LNCaP clone FGC (cell line): Measurements from ENCODE around the gene TAF1B.

Experiments used
- DNase-seq: peaks from one replicate; pipeline ENCODE4 v3.0.0-alpha.2; 2011; ENCODE audit warnings: low read depth
- H3K4me3 ChIP-seq: 2 replicates; pipeline ENCODE4 v1.5.1; 2011; ENCODE audit warnings: mild to moderate bottlenecking, low read depth, low read length, control low read depth
- TF ChIP-seq, protein P1 (sequence below): IDR thresholded peaks from 2 replicates; pipeline ENCODE4 v1.5.1; 2012; ENCODE audit warnings: mild to moderate bottlenecking; ENCODE audit not compliant: control insufficient read depth, insufficient read depth; ENCODE audit errors: extremely low read depth

Gene TAF1B

DNA sequence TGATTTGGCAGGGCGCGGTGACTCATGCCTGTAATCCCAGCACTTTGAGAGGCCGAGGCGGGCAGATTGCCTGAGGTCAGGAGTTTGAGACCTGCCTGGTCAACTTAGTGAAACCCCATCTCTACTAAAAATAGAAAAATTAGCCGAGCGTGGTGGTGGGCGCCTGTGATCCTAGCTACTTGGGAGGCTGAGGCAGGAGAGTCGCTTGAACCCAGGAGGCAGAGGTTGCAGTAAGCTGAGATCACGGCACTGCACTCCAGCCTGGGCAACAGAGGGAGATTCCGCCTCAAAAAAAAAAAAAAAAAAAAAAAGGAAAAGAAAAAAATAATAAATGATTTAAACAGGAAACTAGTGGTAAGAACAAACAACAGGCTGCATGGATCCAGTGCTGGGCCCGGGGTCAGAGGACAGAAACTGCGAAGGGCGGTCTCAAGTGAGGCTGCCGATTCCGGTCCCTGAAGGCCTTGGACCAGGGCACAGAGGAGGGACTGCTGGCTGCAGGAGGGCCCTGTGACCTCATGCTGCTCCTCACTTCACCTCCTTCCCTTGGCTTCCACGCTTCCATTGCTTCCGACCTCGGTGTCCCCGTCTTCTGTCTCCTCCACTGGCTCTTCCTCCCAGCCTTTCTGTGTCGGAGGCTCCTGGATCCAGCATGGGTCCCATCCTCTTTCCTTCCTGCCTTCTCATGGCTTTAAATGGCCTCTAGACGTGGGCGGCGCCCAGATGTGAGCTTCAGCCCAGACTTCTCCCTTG lies 106.1 kb downstream of the TAF1B start:
- no peak for DNase-seq
- TF ChIP-seq, protein P1, sequence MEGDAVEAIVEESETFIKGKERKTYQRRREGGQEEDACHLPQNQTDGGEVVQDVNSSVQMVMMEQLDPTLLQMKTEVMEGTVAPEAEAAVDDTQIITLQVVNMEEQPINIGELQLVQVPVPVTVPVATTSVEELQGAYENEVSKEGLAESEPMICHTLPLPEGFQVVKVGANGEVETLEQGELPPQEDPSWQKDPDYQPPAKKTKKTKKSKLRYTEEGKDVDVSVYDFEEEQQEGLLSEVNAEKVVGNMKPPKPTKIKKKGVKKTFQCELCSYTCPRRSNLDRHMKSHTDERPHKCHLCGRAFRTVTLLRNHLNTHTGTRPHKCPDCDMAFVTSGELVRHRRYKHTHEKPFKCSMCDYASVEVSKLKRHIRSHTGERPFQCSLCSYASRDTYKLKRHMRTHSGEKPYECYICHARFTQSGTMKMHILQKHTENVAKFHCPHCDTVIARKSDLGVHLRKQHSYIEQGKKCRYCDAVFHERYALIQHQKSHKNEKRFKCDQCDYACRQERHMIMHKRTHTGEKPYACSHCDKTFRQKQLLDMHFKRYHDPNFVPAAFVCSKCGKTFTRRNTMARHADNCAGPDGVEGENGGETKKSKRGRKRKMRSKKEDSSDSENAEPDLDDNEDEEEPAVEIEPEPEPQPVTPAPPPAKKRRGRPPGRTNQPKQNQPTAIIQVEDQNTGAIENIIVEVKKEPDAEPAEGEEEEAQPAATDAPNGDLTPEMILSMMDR = no peak
- no peak overlapping the region for H3K4me3 ChIP-seq

DNA sequence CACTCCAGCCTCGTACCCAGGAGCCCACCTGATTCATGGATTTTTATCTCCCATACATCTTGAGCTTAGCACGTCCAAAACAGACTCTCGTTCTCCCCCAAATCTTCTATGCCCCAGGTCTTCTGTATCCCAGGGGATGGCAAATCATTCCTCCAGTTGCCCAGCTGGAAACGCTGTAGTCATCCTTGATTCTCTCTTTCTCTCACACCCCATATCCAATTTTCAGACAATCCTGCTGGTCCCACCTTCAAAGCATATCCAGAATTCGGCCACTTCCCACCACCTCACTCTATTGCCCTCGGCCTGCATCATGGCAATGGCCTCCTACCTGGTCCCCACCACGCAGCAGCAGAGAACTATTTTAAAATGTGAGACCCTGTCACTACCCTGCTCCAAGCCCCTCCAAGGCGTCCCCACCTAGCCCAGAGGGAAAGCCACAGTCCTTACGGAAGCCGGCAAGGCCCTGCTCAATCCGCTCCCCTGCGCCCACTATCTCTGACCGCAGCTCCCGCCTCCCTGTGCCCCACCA lies 106.8 kb downstream of the TAF1B start:
- TF ChIP-seq, protein P1 = no peak
- no peak for DNase-seq
- no peak overlapping the region for H3K4me3 ChIP-seq

DNA sequence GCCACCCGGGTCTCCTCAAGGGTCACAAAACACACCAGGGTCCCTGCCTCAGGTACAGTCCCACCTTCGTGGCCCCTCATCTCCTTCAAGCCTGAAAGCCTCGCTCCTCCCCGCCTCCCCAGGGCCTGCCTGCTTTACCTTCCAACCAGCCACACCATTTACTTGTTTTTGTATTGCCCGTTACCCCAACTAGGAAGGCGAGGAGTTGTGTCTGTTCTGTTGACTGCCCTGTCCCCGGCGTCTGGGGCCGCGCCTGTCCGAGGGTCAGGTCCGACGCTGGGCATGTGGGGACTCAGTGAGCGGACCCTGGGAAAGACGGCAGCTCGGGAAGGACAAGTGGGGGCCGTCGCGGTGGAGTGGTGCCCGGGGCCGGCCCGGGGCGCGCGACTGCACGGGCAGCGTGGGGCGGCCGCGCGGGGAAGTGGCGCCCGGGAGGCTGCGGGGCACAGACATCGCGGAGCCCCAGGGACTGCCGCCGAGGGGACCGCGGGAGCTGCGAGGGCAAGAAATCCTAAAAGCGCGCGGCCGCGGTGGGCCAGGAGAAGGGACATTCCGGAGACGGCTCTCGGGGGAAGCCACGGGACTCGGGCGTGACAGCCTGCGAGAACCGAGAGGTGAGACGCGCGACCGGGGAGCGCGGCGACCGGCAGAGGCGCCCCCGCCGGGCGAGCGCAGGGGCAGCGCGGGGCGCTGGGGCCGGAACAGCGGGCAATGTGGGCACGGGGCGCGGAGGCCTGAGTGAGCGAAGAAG lies 107.4 kb downstream of the TAF1B start:
- TF ChIP-seq, protein P1 = peak; percentile 18; the same call in 1 of the 2 replicates
- no peak for DNase-seq
- peak overlapping the region; percentile 48 for H3K4me3 ChIP-seq

DNA sequence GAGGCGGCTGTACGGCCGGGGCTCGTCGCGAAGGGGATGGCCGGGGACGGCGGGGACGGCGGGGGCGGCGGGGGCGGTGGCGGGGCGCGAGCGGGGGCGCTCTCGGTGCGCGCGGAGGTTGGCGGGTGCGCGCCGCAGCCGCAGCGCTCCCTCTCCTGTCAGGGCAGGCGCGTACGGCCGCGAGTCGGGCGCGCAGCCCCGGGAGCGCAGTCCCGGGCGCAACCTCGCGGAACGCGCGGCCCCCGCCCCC lies 107.9 kb downstream of the TAF1B start:
- H3K4me3 ChIP-seq = peak overlapping the region; percentile 48
- no peak for DNase-seq
- TF ChIP-seq, protein P1 = no peak

DNA sequence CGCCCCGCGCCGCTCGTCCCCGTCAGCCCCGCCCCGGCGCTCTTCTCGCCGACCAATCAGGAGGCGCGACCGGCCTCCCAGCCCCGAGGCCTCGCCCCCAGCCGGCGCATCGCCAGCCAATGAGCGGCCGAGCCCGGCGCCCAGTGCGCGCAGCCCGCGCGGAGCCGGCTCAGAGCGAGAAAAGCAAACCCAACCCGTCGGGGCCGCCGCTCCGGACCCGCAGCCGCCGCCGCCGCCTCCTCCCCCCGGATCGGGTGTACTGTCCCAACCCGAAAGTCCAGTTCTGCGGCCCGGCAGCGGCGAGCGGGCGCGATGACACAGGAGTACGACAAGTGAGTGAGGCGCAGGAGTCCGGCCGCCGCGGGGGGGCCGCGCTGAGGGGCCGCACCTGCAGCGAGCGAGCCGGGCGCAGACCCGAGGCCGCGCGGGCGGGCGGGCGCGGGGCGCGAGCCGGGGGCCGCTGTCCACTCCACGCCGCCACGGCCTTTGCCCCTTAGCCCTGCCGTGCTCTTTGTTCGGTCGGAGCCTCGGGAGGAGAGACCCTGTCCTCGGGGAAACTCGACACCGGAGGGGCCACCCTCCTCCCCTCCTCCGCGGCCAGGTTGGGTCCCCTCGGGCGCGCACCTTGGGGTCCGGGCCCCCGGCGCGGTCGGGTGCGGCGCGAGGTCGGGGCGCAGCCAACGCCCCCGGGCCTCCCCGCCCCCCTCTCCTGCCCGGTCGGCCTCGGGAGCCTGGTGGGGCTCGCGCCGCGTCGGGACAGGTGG lies 108.4 kb downstream of the TAF1B start, which contains the start of gene GRHL1:
TSS of gene GRHL1 (plus strand) at position 172 of the 764 bp plus-strand sequence. CDS start at position 313, 141 bp downstream.
- DNase-seq = no peak
- TF ChIP-seq, protein P1 = no peak
- H3K4me3 ChIP-seq = peak within 1 kb of the TSS; percentile 55

DNA sequence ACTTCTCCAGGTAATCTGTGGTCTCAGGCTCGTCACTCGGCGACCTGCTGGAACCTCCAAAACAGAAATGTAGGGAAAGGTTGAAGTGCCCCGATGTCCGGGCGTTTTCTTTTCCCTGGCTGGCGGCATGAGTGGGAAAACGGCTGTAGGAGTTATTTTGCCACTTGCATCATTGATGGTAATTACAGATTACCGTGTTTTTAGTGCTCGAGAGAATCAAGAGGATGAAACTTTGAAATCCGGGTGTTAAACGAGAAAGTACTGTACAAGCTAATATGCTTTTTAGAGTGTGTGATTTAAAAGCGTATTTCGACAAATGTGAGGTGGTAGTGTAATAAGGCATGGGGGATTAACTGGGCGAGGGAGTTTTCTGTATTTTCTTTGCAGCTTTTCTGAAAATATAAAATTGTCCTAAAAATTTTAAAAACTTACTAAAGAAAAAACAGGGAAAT lies 109.0 kb downstream of the TAF1B start:
- H3K4me3 ChIP-seq = peak overlapping the region; percentile 55
- DNase-seq = no peak
- TF ChIP-seq, protein P1 = no peak
